HL-60 (cell line): ENCODE results near the gene ZNF473.

ENCODE experiments used
- DNase-seq, 2 experiments: peaks; one replicate each; pipeline ENCODE4 v3.0.0-alpha.2; 2010 to 2020; ENCODE audit warnings: low read depth in 1 of 2, low spot score in 1 of 2
- H3K27ac ChIP-seq: fragments of 250-450 bp; sonication (Bioruptor Pico); replicated peaks from 2 replicates; pipeline ENCODE4 v1.5.1; 2020; ENCODE audit warnings: mild to moderate bottlenecking, moderate library complexity
- H3K27me3 ChIP-seq: fragments of 250-450 bp; sonication (Bioruptor Pico); 2 replicates; pipeline ENCODE4 v1.5.1; 2021; ENCODE audit warnings: mild to moderate bottlenecking, moderate library complexity; ENCODE audit not compliant: insufficient read depth, poor library complexity, severe bottlenecking
- H3K4me3 ChIP-seq: replicated peaks from 2 replicates; pipeline ENCODE4 v1.5.1; 2011; ENCODE audit warnings: mild to moderate bottlenecking, control low read depth, low read length; ENCODE audit not compliant: insufficient read depth
- GABPA ChIP-seq: IDR thresholded peaks from 2 replicates; pipeline ENCODE4 v1.6.1; 2012; ENCODE audit warnings: low read depth
- POLR2AphosphoS5 ChIP-seq: IDR thresholded peaks from 2 replicates; pipeline ENCODE4 v1.6.1; 2012; ENCODE audit warnings: low read depth
- SPI1 ChIP-seq: IDR thresholded peaks from 2 replicates; pipeline ENCODE4 v1.6.1; 2012; ENCODE audit warnings: low read depth, mild to moderate bottlenecking, borderline replicate concordance
- TF ChIP-seq, protein P1 (sequence below): IDR thresholded peaks from 2 replicates; pipeline ENCODE4 v1.6.1; 2012; ENCODE audit warnings: low read depth; ENCODE audit not compliant: insufficient replicate concordance
- TF ChIP-seq, protein P2 (sequence below): IDR thresholded peaks from one replicate; pipeline ENCODE4 v1.5.1; 2011; ENCODE audit warnings: low read length, control low read depth, inconsistent platforms; ENCODE audit not compliant: insufficient read depth

The ZNF473 gene

GRCh38 chr19:50025022-50025793 lies 597 bp upstream of the ZNF473 start, which contains the start of gene VRK3:
TSS of gene VRK3 (minus strand) at chr19:50025372. CDS start at chr19:50016162, 9,210 bp downstream.
- DNase-seq: peak; percentile 100
- H3K4me3 ChIP-seq: peak within 1 kb of the TSS; percentile 73
- H3K27me3 ChIP-seq: no peaks in the 10 kb centered on the region
- TF ChIP-seq POLR2AphosphoS5 (peak; percentile 55; the same call in 1 of the 2 replicates), GABPA (peak; percentile 54; the same call in 1 of the 2 replicates)
- TF ChIP-seq, protein P1, sequence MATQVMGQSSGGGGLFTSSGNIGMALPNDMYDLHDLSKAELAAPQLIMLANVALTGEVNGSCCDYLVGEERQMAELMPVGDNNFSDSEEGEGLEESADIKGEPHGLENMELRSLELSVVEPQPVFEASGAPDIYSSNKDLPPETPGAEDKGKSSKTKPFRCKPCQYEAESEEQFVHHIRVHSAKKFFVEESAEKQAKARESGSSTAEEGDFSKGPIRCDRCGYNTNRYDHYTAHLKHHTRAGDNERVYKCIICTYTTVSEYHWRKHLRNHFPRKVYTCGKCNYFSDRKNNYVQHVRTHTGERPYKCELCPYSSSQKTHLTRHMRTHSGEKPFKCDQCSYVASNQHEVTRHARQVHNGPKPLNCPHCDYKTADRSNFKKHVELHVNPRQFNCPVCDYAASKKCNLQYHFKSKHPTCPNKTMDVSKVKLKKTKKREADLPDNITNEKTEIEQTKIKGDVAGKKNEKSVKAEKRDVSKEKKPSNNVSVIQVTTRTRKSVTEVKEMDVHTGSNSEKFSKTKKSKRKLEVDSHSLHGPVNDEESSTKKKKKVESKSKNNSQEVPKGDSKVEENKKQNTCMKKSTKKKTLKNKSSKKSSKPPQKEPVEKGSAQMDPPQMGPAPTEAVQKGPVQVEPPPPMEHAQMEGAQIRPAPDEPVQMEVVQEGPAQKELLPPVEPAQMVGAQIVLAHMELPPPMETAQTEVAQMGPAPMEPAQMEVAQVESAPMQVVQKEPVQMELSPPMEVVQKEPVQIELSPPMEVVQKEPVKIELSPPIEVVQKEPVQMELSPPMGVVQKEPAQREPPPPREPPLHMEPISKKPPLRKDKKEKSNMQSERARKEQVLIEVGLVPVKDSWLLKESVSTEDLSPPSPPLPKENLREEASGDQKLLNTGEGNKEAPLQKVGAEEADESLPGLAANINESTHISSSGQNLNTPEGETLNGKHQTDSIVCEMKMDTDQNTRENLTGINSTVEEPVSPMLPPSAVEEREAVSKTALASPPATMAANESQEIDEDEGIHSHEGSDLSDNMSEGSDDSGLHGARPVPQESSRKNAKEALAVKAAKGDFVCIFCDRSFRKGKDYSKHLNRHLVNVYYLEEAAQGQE: no peak
- peak within 1 kb of the TSS; percentile 89 for H3K27ac ChIP-seq

DNA sequence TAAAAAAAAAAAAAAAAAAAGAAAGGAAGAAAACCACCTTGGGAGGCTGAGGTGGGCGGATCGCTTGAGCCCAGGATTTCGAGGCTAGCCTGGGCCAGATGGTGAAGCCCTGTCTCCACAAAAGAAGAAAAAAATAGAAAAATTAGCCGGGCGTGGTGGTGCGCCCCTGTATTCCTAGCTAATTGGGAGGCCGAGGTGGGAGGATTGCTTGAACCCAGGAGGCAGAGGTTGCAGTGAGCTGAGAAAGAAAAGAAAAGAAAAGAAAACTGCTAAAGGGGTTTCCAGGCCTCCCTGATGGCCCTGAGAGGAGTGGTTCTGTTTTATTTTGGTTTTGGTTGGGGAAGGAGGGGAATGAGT lies 723 bp downstream of the ZNF473 start:
- Histone ChIP-seq H3K27ac (no peak overlapping the region; the same call in 1 of the 2 replicates), H3K27me3 (no peaks in the 10 kb centered on the region), H3K4me3 (peak overlapping the region; percentile 48; the same call in 1 of the 2 replicates)
- DNase-seq: no peak
- TF ChIP-seq SPI1: no peak
- TF ChIP-seq GABPA: no peak
- TF ChIP-seq, protein P2, sequence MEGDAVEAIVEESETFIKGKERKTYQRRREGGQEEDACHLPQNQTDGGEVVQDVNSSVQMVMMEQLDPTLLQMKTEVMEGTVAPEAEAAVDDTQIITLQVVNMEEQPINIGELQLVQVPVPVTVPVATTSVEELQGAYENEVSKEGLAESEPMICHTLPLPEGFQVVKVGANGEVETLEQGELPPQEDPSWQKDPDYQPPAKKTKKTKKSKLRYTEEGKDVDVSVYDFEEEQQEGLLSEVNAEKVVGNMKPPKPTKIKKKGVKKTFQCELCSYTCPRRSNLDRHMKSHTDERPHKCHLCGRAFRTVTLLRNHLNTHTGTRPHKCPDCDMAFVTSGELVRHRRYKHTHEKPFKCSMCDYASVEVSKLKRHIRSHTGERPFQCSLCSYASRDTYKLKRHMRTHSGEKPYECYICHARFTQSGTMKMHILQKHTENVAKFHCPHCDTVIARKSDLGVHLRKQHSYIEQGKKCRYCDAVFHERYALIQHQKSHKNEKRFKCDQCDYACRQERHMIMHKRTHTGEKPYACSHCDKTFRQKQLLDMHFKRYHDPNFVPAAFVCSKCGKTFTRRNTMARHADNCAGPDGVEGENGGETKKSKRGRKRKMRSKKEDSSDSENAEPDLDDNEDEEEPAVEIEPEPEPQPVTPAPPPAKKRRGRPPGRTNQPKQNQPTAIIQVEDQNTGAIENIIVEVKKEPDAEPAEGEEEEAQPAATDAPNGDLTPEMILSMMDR: no peak
- TF ChIP-seq POLR2AphosphoS5: no peak
- TF ChIP-seq, protein P1: no peak

DNA sequence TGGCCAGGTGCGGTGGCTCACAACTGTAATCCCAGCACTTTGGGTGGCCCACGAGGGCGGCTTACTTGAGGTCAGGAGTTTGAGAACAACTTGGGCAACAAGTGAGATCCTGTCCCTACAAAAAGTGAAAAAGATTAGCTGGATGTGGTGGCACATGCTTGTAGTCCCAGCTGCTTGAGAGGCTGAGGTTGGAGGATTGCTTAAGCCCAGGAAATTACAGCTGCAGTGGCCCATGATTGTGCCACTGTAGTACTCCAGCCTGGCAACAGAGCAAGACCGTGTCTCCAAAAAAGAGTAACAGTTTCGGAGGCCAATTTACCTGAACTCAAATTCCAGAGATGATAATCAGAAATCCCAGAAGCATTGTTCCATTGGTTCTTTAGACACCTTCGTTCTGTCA lies 4.4 kb downstream of the ZNF473 start:
- Histone ChIP-seq H3K27ac (peak overlapping the region; percentile 47), H3K4me3 (no peak overlapping the region), H3K27me3 (no peaks in the 10 kb centered on the region)
- peak; percentile 61; the same call in 1 of the 2 replicates for TF ChIP-seq POLR2AphosphoS5
- TF ChIP-seq, protein P1: no peak
- DNase-seq: peak in 1 of 2 experiments; percentile 79

- DNase-seq: no peak
- H3K4me3 ChIP-seq: no peak overlapping the region
- no peak overlapping the region for H3K27ac ChIP-seq
- no peaks in the 10 kb centered on the region for H3K27me3 ChIP-seq
- TF ChIP-seq POLR2AphosphoS5: no peak
- TF ChIP-seq, protein P2: no peak
- no peak for TF ChIP-seq SPI1
- TF ChIP-seq, protein P1: no peak
- TF ChIP-seq GABPA: no peak
Measured at GRCh38 chr19:50030937-50031336, 5.1 kb downstream of the ZNF473 start.
